Stimulated activated naive CD8-positive, alpha-beta T cell treated with anti-CD3 and anti-CD28 coated beads, Interleukin-15, Interleukin-2, amounts not matched to agents 100 ng/mL and 50 ng/mL, for 24 hours (primary cell): ENCODE results near the gene PCK1.

ENCODE experiments used
- H3K27ac Mint-ChIP-seq: one replicate; pipeline ENCODE4 v1.8.0; 2021; ENCODE audit warnings: mild to moderate bottlenecking, mixed read lengths
- H3K27me3 Mint-ChIP-seq: one replicate; pipeline ENCODE4 v1.8.0; 2021; ENCODE audit warnings: mixed read lengths
- H3K36me3 Mint-ChIP-seq: one replicate; pipeline ENCODE4 v1.8.0; 2021; ENCODE audit warnings: low read depth, mixed read lengths
- H3K4me1 Mint-ChIP-seq: one replicate; pipeline ENCODE4 v1.8.0; 2021; ENCODE audit warnings: low read depth, mixed read lengths
- H3K4me3 Mint-ChIP-seq: one replicate; pipeline ENCODE4 v1.8.0; 2021; ENCODE audit warnings: mild to moderate bottlenecking, mixed read lengths
- H3K9me3 Mint-ChIP-seq: one replicate; pipeline ENCODE4 v1.8.0; 2021; ENCODE audit warnings: mixed read lengths

PCK1 gene

DNA sequence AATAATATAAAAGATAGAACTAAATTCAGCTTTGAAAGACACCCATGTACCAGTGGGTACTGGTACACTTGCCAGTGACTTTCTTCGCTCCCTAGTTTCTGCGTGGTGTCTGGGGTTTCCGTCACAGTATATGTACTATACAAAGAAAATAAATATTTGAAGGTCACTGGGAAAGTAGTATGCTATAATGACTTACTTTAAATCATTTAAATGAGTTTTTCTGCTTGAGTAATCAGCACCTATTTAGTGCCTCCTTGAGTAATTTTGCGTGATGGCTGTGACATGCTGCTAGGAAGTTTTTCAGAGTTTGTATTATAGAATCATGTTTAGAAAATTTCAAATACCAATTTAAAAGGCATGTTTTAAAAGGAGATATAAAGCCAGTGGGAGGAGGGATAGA lies 32.8 kb upstream of the PCK1 start:
- Mint-ChIP-seq H3K36me3 (no peaks in the 10 kb centered on the region), H3K4me1 (no peaks in the 10 kb centered on the region), H3K4me3 (no peak overlapping the region), H3K9me3 (no peaks in the 10 kb centered on the region), H3K27me3 (peaks cover 4% of the 10 kb centered on the region), H3K27ac (no peak overlapping the region)

DNA sequence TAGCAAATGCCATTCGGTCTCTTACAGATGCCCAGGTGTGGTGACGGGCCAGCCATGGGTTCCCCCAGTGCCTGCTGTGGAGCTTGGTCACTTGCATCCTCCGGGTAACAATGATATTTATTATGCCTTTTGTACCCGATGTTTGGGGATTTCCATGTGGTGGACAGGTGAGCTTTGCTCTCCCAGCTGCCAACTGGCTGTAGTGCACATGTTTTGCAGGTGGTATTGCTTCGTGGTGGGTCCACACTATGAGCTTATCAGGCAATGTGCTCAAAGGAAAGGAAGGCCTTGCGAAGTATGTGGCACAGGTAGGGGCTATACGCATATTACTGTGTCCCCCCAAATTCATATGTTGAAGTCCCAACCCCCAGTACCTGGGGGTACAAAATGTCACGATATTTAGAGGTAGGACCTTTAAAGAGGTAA lies 31.7 kb upstream of the PCK1 start:
- Mint-ChIP-seq H3K36me3 (no peaks in the 10 kb centered on the region), H3K27ac (no peak overlapping the region), H3K4me1 (no peaks in the 10 kb centered on the region), H3K4me3 (no peak overlapping the region), H3K27me3 (peaks cover 9% of the 10 kb centered on the region), H3K9me3 (no peaks in the 10 kb centered on the region)

DNA sequence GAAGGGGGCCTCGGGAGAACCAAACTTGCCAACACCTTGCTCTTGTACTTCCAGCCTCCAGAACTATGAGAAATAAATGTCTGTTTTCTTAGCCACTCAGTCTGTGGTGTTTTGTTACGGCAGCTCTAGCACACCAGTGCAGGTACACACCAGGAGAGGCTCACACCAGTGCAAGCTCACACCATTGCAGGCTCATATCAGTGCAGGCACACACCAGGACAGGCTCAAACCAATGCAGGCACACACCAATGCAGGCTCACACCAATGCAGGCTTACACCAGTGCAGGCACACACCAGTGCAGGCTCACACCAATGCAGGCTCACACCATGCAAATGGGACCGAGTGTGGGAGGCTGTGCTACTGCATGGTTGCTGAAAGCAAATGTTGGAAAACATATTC lies 31.1 kb upstream of the PCK1 start:
- no peaks in the 10 kb centered on the region for H3K4me1 Mint-ChIP-seq
- no peak overlapping the region for H3K27ac Mint-ChIP-seq
- H3K36me3 Mint-ChIP-seq, result no peaks in the 10 kb centered on the region
- no peak overlapping the region for H3K4me3 Mint-ChIP-seq
- peaks cover 12% of the 10 kb centered on the region for H3K27me3 Mint-ChIP-seq
- no peaks in the 10 kb centered on the region for H3K9me3 Mint-ChIP-seq

DNA sequence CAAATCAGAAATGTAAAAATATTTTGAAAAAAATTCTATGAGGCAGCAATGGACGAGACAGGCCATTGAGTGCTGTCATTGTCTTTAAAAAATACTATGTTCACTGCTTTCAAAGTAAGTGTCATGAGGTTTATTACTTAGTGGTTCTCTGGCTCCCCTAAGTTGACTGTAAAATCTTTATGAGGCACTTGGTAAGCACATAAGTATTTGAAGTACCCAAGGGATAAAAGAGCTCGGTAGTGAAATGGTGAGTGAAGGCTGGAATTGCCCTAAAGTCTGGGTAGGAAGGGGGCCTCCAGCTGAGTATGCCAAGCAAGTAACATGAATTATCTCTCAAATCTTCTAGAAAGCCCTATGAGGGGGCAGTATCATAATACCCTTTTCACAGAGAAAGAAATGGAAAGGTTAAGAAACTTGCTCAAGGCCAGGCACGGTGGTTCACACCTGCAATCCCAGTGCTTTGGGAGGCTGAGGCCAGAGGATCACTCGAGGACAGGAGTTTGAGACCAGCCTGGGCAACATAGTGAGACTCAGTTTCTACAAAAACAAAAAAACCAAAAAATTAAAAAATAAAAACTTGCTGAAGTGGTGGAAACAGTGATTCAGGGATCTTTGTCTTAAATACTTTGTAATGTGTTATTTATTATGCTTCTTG lies 30.5 kb upstream of the PCK1 start:
- Mint-ChIP-seq H3K36me3 (no peaks in the 10 kb centered on the region), H3K4me1 (no peaks in the 10 kb centered on the region), H3K9me3 (no peaks in the 10 kb centered on the region), H3K27me3 (peaks cover 12% of the 10 kb centered on the region), H3K4me3 (no peak overlapping the region), H3K27ac (no peak overlapping the region)

DNA sequence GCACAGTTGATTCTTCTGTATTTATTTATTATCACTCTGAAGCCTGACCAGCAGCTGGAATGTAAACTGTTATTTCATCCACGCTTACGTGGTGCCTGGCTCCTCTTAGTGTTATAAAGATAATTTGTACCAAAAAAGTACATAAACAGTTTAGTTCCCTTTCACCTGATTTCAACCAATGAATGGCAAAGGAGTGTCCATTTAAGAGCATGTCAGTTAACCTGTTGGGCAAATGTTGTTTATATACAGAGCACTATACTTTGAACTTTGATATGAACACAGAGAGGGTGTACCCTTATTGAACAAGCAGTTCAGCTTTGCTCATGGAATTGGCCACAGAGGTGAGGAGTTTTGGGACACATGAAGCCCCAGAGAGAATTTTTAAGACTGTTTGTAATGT lies 28.8 kb upstream of the PCK1 start:
- Mint-ChIP-seq H3K27ac (no peak overlapping the region), H3K4me1 (no peaks in the 10 kb centered on the region), H3K36me3 (no peaks in the 10 kb centered on the region), H3K9me3 (no peaks in the 10 kb centered on the region), H3K27me3 (peaks cover 26% of the 10 kb centered on the region), H3K4me3 (no peak overlapping the region)

DNA sequence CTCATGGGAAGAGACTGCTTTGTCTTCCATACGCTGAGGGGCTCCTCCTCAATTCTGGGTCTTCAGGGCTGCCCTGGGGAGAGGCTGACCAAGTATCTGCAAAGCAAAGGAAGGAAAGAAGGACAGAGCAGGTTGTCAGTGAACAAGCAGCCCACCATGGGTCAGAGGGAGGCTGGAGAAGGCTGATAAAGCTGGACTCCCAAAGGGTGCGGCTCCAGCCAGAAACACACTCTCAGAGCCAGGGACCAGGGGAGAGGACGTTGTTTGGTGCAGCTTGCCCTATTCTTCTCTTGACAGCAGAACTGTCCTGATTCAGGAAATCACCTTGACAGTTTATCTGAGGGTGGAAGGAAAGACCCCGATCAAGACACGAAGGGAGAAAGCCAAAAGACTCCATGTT lies 25.6 kb upstream of the PCK1 start:
- Mint-ChIP-seq H3K27ac (no peak overlapping the region), H3K27me3 (peaks cover 41% of the 10 kb centered on the region), H3K4me1 (no peaks in the 10 kb centered on the region), H3K9me3 (no peaks in the 10 kb centered on the region), H3K4me3 (no peak overlapping the region), H3K36me3 (no peaks in the 10 kb centered on the region)

DNA sequence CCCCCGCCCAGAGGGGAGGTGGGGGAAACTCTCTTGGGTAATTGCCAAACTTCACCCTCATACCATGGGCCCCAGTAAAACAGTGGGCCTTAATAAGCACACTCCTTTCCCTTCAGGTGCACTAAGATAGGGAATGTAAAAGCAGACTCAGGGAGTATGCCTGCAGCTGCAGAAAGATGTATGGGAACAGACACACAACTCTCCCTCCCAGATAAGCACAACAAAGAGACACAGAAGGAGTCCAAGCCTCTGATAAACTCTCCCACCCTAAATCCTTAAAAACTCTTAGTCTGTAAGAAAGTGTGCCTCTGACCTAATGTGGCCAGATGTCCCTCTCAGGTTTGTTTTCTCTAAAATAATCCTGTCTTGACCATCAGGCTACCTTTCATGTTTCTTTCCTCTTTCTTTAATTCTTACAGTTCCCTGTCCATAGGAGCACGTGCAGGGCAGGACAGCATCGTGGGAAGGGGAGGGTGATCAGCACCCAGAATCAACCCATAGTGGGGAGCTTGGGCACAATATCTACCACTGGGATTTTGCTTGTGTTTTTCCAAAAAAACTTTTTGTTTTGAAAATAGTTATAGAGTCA lies 24.7 kb upstream of the PCK1 start:
- Mint-ChIP-seq H3K9me3 (no peaks in the 10 kb centered on the region), H3K4me3 (no peak overlapping the region), H3K27ac (no peak overlapping the region), H3K36me3 (no peaks in the 10 kb centered on the region), H3K27me3 (peaks cover 46% of the 10 kb centered on the region), H3K4me1 (no peaks in the 10 kb centered on the region)

DNA sequence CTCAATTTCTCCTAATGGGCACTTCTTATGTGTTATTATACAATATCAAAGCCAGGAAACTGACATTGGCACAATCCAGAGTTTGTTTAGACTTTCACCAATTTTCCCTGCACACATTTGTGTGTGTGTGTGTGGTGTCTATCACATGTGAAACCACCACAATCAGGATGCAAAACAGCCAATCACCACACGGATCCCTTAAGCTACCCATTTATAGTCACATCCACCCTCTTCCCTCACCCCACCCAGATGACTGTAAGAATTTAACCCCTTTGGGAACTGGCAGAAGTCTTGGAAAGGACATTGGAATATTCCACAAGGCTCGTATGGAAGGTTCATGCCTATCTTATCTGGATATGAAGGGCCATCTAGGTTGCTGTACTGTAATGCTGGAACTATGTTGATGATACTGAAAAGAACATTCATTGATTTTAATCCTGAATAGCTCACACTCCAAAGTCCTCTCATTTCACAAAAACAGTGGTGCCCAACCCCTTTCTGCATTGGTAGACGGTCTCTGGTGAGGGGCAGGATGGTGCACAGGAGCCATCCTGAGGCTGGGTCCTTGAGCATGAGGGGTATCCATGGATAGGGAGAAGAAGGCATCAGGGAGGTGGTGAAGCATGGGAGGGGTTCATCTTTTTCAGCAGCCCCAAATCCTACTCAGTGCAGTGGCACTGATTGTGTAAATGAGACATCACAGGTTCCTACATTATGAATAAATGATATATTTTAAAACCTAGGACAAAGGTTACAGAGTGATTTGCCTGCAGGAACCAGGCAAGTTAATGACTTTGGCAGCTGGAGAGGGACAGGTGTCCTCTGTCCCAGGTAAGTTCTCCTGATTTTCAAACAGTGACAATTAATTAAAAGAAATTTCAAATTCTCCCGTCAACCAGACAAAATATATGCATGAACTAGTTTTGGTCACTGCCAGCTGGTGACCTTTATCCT lies 23.9 kb upstream of the PCK1 start:
- Mint-ChIP-seq H3K9me3 (no peaks in the 10 kb centered on the region), H3K27ac (no peak overlapping the region), H3K4me3 (no peak overlapping the region), H3K36me3 (no peaks in the 10 kb centered on the region), H3K27me3 (peaks cover 46% of the 10 kb centered on the region), H3K4me1 (no peaks in the 10 kb centered on the region)

DNA sequence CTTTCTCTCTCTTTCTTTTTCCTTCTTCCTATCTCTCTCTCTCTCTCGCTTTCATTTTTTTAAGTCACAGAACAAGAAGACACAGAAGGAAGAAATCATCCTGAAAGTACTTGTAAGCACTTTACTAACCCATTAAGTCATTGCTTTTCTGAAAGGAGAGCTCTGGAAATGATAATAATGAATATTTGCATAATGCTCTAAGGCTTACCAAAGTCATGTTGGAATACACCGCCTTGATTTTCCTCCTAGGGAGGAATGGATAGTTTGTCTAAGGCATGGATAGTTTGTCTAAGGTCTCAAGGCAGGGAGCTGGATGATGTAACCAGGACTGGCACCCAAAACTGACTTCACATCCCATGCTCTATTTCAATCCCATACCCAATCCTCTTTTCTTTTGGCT lies 23.1 kb upstream of the PCK1 start:
- Mint-ChIP-seq H3K36me3 (no peaks in the 10 kb centered on the region), H3K27me3 (peaks cover 43% of the 10 kb centered on the region), H3K4me3 (no peak overlapping the region), H3K4me1 (no peaks in the 10 kb centered on the region), H3K9me3 (no peaks in the 10 kb centered on the region), H3K27ac (no peak overlapping the region)

DNA sequence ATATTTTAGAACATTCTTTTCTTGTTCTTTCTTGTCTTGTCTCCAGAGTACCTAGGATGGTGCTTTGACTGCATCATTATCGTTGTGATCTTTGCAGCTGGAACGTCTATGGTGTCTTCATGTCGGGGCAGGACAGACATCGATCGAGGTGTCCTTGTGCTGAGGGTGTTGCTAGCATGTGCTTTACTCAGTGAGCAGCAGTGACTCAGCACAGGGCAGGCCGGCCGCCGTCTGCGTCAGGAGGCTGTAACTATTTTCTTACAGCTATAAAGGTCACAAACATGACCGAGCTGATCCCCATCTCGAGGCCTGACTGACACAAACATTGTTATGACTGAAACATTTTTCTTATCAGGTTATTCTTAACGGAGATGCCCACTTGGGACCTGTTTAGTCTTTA lies 21.0 kb upstream of the PCK1 start:
- no peaks in the 10 kb centered on the region for H3K9me3 Mint-ChIP-seq
- H3K4me3 Mint-ChIP-seq, result no peak overlapping the region
- no peaks in the 10 kb centered on the region for H3K36me3 Mint-ChIP-seq
- peaks cover 43% of the 10 kb centered on the region for H3K27me3 Mint-ChIP-seq
- H3K4me1 Mint-ChIP-seq, result peaks cover 2% of the 10 kb centered on the region
- no peak overlapping the region for H3K27ac Mint-ChIP-seq

DNA sequence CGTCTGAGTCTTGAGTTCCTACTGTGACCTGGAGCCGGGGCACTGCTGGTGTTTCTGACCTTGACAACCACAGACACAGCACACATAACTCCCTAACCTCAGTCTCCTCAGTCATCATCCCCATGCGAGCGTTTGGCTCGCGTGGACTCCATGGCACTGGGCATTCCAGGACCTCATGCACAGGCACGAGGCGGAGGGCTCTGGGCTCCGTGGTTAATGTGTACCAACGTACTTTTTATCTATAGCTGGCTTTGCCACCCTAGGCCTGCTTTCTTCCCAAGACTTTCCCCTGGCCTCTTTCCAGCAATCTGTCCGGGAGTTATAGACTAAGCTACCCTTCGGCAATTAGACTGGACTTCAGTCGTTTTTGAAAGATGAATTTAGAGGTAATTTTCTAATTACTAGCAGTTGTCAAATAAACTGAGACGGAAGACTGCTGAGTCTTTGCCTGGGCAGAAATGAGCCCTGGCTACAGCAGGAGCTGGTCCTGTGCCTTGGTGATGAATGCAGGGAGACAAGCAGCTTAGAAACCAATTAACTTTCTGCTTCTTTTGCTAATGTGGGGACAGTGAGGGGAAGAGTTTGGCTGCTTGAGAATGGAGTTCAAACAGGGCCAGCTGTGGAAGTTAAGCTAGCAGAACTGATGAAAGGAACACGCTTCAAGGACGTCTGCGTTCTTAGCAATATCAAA lies 19.9 kb upstream of the PCK1 start:
- H3K4me1 Mint-ChIP-seq, result peaks cover 14% of the 10 kb centered on the region
- H3K4me3 Mint-ChIP-seq, result no peak overlapping the region
- no peak overlapping the region for H3K27ac Mint-ChIP-seq
- peaks cover 43% of the 10 kb centered on the region for H3K27me3 Mint-ChIP-seq
- H3K36me3 Mint-ChIP-seq, result no peaks in the 10 kb centered on the region
- no peaks in the 10 kb centered on the region for H3K9me3 Mint-ChIP-seq

DNA sequence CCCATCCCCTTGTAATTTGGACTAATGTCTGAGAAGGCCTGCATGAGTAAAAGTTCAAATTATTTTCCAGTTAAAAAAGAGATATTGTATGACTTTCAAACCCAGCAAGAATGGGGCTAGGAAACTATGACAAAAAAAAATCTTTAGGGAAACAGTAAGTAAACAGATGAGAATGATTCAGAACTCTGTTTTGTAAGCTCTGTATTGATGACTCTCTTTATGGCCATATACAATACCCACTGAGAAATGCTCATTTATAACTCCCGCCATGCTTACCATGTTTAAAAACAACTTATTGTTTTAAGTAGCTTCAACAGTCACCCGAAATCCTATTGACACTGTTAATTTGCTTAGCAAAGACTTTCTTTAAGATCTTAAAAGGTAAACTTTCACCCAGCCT lies 17.2 kb upstream of the PCK1 start:
- peaks cover 27% of the 10 kb centered on the region for H3K27me3 Mint-ChIP-seq
- no peaks in the 10 kb centered on the region for H3K9me3 Mint-ChIP-seq
- no peak overlapping the region for H3K27ac Mint-ChIP-seq
- H3K36me3 Mint-ChIP-seq, result no peaks in the 10 kb centered on the region
- no peak overlapping the region for H3K4me3 Mint-ChIP-seq
- peaks cover 22% of the 10 kb centered on the region for H3K4me1 Mint-ChIP-seq

DNA sequence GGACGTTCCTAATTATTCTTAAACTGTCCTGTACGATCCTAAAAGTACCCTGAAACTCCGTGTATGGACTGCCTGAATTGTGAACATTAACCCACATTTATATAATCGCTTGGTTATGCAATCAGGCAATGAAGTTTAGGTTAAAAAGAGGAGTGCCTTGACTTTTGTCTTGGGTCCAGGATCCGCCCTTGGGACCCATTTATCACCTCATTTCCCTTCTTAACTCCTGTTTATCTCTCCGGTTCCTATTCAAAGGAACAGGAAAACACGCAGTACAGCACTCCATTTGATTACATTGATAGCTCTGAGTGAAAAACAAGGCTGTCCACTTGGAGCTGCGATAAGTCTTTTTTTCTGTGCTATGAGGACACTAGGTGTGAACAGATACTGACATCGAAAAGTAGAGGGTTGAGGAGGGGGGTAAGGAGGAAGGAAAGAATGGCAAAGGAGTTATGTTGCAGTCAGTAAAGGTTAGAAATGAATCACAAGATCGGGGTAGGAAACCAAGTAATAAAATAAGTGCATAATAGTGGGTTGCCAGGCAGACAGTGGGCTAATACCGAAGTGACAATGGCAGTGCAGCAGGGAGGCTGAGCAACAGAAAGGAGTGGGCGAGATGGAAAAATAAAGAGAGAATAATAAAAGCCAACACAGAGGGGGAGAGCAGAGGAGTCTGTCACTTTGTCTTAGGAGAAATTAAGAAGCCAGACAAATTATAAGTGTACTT lies 15.9 kb upstream of the PCK1 start:
- H3K27ac Mint-ChIP-seq, result peak overlapping the region; percentile 83
- H3K36me3 Mint-ChIP-seq, result no peaks in the 10 kb centered on the region
- peaks cover 22% of the 10 kb centered on the region for H3K27me3 Mint-ChIP-seq
- H3K4me3 Mint-ChIP-seq, result no peak overlapping the region
- H3K4me1 Mint-ChIP-seq, result peaks cover 22% of the 10 kb centered on the region
- H3K9me3 Mint-ChIP-seq, result no peaks in the 10 kb centered on the region

DNA sequence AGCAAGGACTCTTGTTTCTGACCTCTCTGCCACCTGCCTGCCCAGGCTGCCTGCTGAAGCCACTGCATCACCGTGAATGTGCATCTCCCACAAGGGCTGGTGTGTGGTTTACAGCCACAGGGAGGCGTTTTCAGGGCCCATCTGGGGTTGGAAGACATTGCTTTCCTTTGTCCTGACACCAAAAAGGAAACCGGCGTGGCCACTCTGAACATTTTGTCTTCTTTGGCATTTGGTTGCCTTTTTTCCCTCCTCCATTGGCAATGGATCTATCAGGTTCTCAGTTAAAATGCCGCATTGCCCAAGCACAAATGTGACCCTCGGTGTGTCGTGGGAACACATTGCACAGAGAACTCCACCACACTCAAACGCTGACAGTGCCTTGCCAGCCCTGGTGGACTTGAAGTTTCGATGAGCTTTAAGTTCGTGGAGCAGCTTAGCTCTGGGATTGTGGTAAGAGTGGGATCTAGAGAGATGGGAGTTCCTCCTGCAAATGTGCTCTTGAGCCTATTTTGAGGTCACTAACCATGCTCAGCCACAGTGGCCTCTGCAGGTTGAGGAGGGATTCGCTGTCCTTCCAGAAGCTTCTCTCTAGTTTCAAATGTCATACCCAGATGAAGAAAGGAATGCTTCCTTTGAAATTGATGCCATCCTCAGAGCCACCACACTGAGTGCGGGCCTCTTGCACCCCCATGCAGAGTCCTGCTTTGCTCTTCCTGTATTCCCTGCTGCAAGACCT lies 14.8 kb upstream of the PCK1 start:
- H3K27me3 Mint-ChIP-seq, result peaks cover 17% of the 10 kb centered on the region

More for the DNA sequence above, 14.8 kb upstream of the PCK1 start:
- Mint-ChIP-seq H3K9me3 (no peaks in the 10 kb centered on the region), H3K4me3 (no peak overlapping the region), H3K36me3 (no peaks in the 10 kb centered on the region), H3K4me1 (peaks cover 22% of the 10 kb centered on the region), H3K27ac (no peak overlapping the region)
